GM18873 (cell line): ENCODE results near the gene PIGU.
"Not testable (repeated sequence)": the region's sequence is repeated elsewhere in the genome, so short reads cannot be mapped to it uniquely, and the experiment has no call there.

Experiments used
- ATAC-seq: cut with Tn5 transposase; IDR thresholded peaks from one replicate; pipeline ENCODE4 v1.9.1; 2021; ENCODE audit warnings: mild to moderate bottlenecking, moderate library complexity, moderate number of reproducible peaks; ENCODE audit not compliant: unreplicated experiment, low FRiP score

Gene PIGU

GRCh38 chr20:34663213-34663943 is 13.5 kb downstream of the PIGU start:
- no peak for ATAC-seq

GRCh38 chr20:34661811-34662210 is 15.1 kb downstream of the PIGU start:
- not testable (repeated sequence) for ATAC-seq

- not testable (repeated sequence) for ATAC-seq
Observed at GRCh38 chr20:34658654-34659053, 18.2 kb downstream of the PIGU start.

GRCh38 chr20:34654207-34654744 is 22.6 kb downstream of the PIGU start:
- no peak for ATAC-seq

GRCh38 chr20:34651200-34651599 is 25.7 kb downstream of the PIGU start:
- ATAC-seq: no peak

GRCh38 chr20:34647737-34648136 is 29.2 kb downstream of the PIGU start:
- no peak for ATAC-seq

- no peak for ATAC-seq
Observed at GRCh38 chr20:34644951-34645350, 31.9 kb downstream of the PIGU start.

- ATAC-seq: no peak
Observed at GRCh38 chr20:34644345-34644744, 32.5 kb downstream of the PIGU start.

- no peak for ATAC-seq
Observed at GRCh38 chr20:34643928-34644327, 33.0 kb downstream of the PIGU start.

- no peak for ATAC-seq
Observed at GRCh38 chr20:34642009-34642408, 34.9 kb downstream of the PIGU start.

- ATAC-seq: no peak
Observed at GRCh38 chr20:34639755-34640222, 37.1 kb downstream of the PIGU start.

GRCh38 chr20:34638532-34638931 is 38.4 kb downstream of the PIGU start:
- no peak for ATAC-seq

GRCh38 chr20:34638039-34638292 is 38.9 kb downstream of the PIGU start:
- no peak for ATAC-seq

GRCh38 chr20:34637245-34638038 is 39.5 kb downstream of the PIGU start:
- ATAC-seq: no peak

- no peak for ATAC-seq
Observed at GRCh38 chr20:34636648-34637047, 40.2 kb downstream of the PIGU start.

GRCh38 chr20:34634392-34634791 is 42.5 kb downstream of the PIGU start:
- ATAC-seq: no peak

- no peak for ATAC-seq
Observed at GRCh38 chr20:34632870-34633452, 43.9 kb downstream of the PIGU start.

- no peak for ATAC-seq
Observed at GRCh38 chr20:34629904-34630303, 47.0 kb downstream of the PIGU start.

GRCh38 chr20:34629342-34629741 is 47.5 kb downstream of the PIGU start:
- no peak for ATAC-seq

- no peak for ATAC-seq
Observed at GRCh38 chr20:34628026-34628425, 48.9 kb downstream of the PIGU start.

- no peak for ATAC-seq
Observed at GRCh38 chr20:34627458-34627857, 49.4 kb downstream of the PIGU start.
